TTC549 (cell line): ENCODE measurements around the gene LRATD1.

Experiments
- FAIRE-seq: peaks from 2 replicates; lab custom pipeline; 2012; peaks lifted over from hg19 to GRCh38; lab: Jason Lieb, UNC

Gene LRATD1

GRCh38 chr2:14633461-14634181 is 1.1 kb downstream of the LRATD1 start:
- no peak for FAIRE-seq

DNA sequence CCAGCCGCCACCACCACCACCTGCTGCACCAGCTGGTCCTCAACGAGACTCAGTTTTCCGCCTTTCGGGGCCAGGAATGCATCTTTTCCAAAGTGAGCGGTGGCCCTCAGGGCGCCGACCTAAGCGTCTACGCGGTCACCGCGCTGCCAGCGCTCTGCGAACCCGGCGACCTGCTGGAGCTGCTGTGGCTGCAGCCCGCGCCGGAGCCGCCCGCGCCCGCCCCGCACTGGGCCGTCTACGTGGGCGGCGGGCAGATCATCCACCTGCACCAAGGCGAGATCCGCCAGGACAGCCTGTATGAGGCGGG is 1.6 kb downstream of the LRATD1 start:
- no peak for FAIRE-seq

GRCh38 chr2:14634489-14635390 is 2.2 kb downstream of the LRATD1 start:
- FAIRE-seq: no peak

DNA sequence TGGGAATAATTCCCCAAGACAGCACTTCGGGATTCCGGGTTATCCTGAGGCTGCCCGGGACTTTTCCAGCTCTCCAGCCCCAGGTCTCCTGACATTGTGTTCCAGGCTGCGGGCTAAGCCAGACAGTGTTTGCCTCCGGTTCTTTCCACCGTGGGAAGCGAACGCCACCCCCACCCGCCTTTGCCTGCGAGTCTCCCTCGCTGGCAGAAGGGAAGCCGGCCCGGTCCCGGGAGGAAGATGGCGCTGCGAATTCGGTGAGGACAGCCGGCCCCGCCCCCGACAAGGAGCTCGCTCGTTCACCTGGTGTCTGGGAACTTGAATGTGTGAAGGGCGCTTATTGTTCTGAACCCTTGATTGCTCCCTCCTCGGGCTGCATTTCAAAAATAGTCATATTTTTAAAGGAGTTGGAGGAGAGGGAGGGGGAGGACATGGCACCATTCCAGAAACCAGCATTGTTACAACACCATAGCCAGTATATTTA is 2.9 kb downstream of the LRATD1 start:
- no peak for FAIRE-seq

DNA sequence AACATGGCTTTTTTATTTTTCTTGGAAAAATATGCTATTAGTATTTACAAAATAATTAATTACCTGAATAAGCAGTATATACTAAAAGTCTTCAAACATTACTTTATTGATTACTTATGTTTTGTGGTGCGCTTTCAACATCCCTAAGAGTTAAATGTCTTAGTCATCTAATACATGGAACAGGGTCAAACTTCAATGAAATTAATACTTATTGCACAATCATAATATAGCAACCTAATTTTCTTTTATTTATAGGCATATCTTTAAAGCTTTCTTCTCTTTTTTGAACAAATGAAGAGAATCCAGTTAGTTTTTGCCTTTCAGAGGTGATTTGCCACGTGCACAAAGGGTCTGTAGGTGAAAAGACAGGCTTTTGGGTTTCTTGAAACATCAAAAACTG is 6.0 kb downstream of the LRATD1 start:
- no peak for FAIRE-seq

DNA sequence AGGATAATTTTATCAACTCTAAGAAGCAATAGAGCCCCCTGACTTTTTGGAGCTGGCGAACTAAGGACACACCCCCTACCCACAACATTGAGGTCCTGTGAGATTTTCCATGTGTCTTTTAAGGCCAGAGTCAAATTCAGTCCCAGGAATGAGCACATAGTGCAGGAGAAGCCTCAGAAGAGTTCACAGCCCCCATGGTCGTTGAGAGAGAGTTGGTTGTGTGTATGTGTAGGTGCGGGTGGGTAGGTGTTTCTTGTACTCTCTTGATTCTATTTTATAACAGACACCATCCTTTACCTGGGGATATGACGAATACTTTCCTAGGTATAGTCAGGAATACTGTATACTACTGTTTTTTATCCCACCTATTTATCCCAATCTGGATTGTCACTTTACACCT is 8.6 kb downstream of the LRATD1 start:
- FAIRE-seq: no peak

GRCh38 chr2:14642499-14642898 is 10.0 kb downstream of the LRATD1 start:
- FAIRE-seq: no peak

- no peak for FAIRE-seq
Observed at GRCh38 chr2:14647714-14648113, 15.2 kb downstream of the LRATD1 start.

DNA sequence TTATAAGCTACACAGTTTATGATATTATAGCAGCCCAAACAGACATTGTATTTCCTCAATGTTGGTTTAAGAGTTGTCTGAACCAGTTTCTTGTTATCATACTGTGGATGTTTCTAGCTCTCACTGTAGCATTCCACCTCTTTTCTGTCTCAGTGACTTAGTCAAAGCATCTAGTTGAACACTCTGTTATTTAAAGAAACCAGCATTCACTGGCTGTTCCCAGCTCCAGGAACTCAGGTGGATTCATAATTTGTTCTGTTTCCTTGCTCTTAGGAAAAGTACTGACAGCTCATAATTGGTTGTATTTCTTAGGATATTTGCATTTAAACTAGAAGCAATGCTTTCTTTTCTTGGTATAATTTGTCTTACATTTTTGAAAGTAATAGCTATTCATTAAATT is 17.5 kb downstream of the LRATD1 start:
- FAIRE-seq: no peak

- no peak for FAIRE-seq
Observed at GRCh38 chr2:14654835-14655282, 22.3 kb downstream of the LRATD1 start.

GRCh38 chr2:14656146-14656545 is 23.6 kb downstream of the LRATD1 start:
- no peak for FAIRE-seq

DNA sequence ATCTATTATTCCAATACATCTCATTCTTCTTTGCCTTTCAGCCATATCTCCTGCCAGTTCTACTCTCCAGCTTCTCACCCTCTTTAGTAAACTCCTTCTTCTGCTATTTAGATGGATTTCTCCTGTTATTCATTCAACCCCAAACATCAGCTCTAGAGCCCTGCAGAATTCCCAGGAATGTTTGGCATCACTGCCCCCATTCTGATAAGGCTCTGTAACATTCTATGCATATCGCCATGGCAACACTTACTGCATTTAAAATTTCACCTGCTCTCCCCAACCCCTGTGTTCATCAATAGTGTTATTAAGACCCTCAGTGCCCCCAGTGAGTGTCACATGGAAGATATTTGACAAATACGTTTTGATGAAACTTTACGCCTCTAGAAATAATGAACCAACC is 28.6 kb downstream of the LRATD1 start:
- FAIRE-seq: no peak

GRCh38 chr2:14673351-14673875 is 40.9 kb downstream of the LRATD1 start:
- no peak for FAIRE-seq

- no peak for FAIRE-seq
Observed at GRCh38 chr2:14675489-14675888, 43.0 kb downstream of the LRATD1 start.

- no peak for FAIRE-seq
Observed at GRCh38 chr2:14676371-14676770, 43.9 kb downstream of the LRATD1 start.

DNA sequence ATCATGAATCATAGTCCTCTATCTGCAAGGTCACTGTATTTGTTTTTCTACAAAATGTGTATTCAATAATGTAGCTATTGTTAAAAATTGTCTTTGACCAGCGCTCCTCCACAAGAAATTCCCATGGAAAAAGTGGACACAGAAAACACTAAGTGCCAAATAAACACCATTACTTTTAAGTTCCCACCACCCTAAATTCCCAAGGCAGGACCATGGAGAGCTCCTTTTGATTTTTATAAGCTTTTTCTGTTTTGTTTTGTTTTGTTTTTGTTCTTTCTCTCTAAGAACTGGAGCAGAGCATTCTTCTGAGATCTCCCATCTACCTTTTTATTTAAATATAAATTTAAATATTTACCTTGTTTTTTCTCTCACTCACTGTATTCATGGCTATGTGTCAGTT is 44.5 kb downstream of the LRATD1 start:
- FAIRE-seq: no peak

DNA sequence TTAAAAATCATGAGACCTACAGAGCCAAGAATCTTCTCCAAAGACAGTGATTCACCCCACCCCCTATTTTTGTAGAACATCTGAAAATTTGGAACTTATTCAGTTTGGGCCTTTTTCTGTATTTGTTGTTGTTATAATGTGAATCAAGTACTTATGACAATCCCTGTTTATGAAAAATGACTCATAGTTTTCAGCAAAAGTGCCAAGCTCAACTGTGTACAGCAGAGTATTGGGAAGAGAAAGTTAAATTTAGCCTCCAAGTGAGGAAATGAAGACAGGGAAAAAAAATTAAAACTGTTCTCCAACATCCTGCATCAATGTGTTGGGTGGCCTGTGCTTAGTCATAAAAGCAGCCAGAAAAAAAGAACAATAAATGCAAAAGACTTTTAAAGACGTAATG is 46.2 kb downstream of the LRATD1 start:
- FAIRE-seq: no peak

DNA sequence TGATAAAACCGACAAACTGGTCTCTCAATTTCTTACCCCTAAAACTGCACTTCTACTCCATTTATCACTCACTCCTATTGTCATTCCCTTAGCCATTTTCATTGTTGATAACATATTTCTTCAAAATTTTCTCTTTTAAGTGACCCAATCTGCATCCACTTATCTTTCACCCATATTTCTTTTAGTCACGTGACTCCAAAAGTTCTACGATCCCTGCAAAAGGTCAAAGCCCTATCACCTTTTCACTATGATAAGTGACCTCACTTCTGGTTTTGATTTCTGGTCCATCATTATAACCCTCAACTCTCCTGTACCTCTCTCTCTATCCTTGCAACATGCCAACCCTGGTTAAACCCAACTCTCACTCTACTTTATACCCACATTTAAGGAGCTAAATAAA is 49.1 kb downstream of the LRATD1 start:
- no peak for FAIRE-seq
